GM10266 (cell line): ENCODE measurements around the gene SGF29.

Experiments used
- DNase-seq: peaks from one replicate; pipeline ENCODE4 v3.0.0; 2012; ENCODE audit errors: extremely low spot score
- CTCF ChIP-seq: IDR thresholded peaks from 2 replicates; pipeline ENCODE4 v1.5.1; 2012; ENCODE audit warnings: mild to moderate bottlenecking, low read depth; ENCODE audit not compliant: control insufficient read depth, insufficient read depth; ENCODE audit errors: missing control alignments

The SGF29 gene

GRCh38 chr16:28572696-28573510 lies 19.2 kb downstream of the SGF29 start:
- DNase-seq = no peak
- no peak for TF ChIP-seq CTCF

- TF ChIP-seq CTCF = no peak
- no peak for DNase-seq
These were observed 20.3 kb downstream of the SGF29 start for GRCh38 chr16:28573738-28574718.

- TF ChIP-seq CTCF = no peak
- no peak for DNase-seq
These were observed 21.2 kb downstream of the SGF29 start for GRCh38 chr16:28574925-28575324.

- no peak for TF ChIP-seq CTCF
- no peak for DNase-seq
These were observed 21.9 kb downstream of the SGF29 start for GRCh38 chr16:28575446-28576109.

GRCh38 chr16:28580726-28581315 lies 27.1 kb downstream of the SGF29 start:
- no peak for DNase-seq
- no peak for TF ChIP-seq CTCF

GRCh38 chr16:28585674-28586073 lies 32.0 kb downstream of the SGF29 start:
- DNase-seq = no peak

More at GRCh38 chr16:28585674-28586073, 32.0 kb downstream of the SGF29 start:
- no peak for TF ChIP-seq CTCF
